CD4-positive, alpha-beta T cell treated with Interleukin-4 for 1 hour (primary cell): Measurements from ENCODE around the gene RHBDL1.
A peak's percentile ranks its signal among the peaks of the same experiment; 100 is the strongest.
"Not testable (repeated sequence)": the region's sequence is repeated elsewhere in the genome, so short reads cannot be mapped to it uniquely, and the experiment has no call there.

Experiments used
- DNase-seq, 2 donors: peaks; one replicate each; pipeline ENCODE4 v3.0.0-alpha.2; 2020 to 2022

Gene RHBDL1

GRCh38 chr16:687499-687898 lies 12.0 kb downstream of the RHBDL1 start:
- no peak for DNase-seq

- DNase-seq = no peak
Measured at GRCh38 chr16:689175-689897, 13.9 kb downstream of the RHBDL1 start.

- not testable (repeated sequence) for DNase-seq
Measured at GRCh38 chr16:691242-691641, 15.8 kb downstream of the RHBDL1 start.

GRCh38 chr16:692356-693108 lies 17.1 kb downstream of the RHBDL1 start:
- no peak for DNase-seq

- DNase-seq = no peak
Measured at GRCh38 chr16:693364-693763, 17.9 kb downstream of the RHBDL1 start.

- DNase-seq = peak in 1 of 2 donors; percentile 30
Measured at GRCh38 chr16:693766-694165, 18.3 kb downstream of the RHBDL1 start.

GRCh38 chr16:694187-694862 lies 18.9 kb downstream of the RHBDL1 start:
- no peak for DNase-seq

- no peak for DNase-seq
Measured at GRCh38 chr16:694863-695354, 19.4 kb downstream of the RHBDL1 start.

GRCh38 chr16:695355-696089 lies 20.1 kb downstream of the RHBDL1 start:
- DNase-seq = peak; percentile 60 to 73

- DNase-seq = no peak
Measured at GRCh38 chr16:698911-699671, 23.6 kb downstream of the RHBDL1 start.

- peak in 1 of 2 donors; percentile 52 for DNase-seq
Measured at GRCh38 chr16:700684-701584, 25.5 kb downstream of the RHBDL1 start.

GRCh38 chr16:702341-702740 lies 26.9 kb downstream of the RHBDL1 start:
- DNase-seq = no peak

GRCh38 chr16:703406-703805 lies 27.9 kb downstream of the RHBDL1 start:
- DNase-seq = no peak

GRCh38 chr16:704047-704446 lies 28.6 kb downstream of the RHBDL1 start:
- DNase-seq = no peak

GRCh38 chr16:704552-705380 lies 29.3 kb downstream of the RHBDL1 start:
- no peak for DNase-seq

GRCh38 chr16:705431-706188 lies 30.1 kb downstream of the RHBDL1 start, which contains the start of gene FBXL16:
TSS of gene FBXL16 (minus strand) at chr16:705801. CDS start at chr16:697405, 8,396 bp downstream.
- no peak for DNase-seq

- DNase-seq = no peak
Measured at GRCh38 chr16:706189-707061, 31.0 kb downstream of the RHBDL1 start.

GRCh38 chr16:707062-707538 lies 31.6 kb downstream of the RHBDL1 start:
- DNase-seq = no peak
